Hematopoietic multipotent progenitor cell treated with erythropoietin and hydrocortisone succinate and interleukin-3 and kit ligand, for 8 days (in vitro differentiated cells): Measurements from ENCODE around the gene NFE2L1.
A peak's percentile ranks its signal among the peaks of the same experiment; 100 is the strongest.
"Not testable (repeated sequence)": the region's sequence is repeated elsewhere in the genome, so short reads cannot be mapped to it uniquely, and the experiment has no call there.

Source experiments
- DNase-seq: peaks from one replicate; pipeline ENCODE4 v3.0.0-alpha.2; 2015

Gene NFE2L1, protein sequence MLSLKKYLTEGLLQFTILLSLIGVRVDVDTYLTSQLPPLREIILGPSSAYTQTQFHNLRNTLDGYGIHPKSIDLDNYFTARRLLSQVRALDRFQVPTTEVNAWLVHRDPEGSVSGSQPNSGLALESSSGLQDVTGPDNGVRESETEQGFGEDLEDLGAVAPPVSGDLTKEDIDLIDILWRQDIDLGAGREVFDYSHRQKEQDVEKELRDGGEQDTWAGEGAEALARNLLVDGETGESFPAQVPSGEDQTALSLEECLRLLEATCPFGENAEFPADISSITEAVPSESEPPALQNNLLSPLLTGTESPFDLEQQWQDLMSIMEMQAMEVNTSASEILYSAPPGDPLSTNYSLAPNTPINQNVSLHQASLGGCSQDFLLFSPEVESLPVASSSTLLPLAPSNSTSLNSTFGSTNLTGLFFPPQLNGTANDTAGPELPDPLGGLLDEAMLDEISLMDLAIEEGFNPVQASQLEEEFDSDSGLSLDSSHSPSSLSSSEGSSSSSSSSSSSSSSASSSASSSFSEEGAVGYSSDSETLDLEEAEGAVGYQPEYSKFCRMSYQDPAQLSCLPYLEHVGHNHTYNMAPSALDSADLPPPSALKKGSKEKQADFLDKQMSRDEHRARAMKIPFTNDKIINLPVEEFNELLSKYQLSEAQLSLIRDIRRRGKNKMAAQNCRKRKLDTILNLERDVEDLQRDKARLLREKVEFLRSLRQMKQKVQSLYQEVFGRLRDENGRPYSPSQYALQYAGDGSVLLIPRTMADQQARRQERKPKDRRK

DNA sequence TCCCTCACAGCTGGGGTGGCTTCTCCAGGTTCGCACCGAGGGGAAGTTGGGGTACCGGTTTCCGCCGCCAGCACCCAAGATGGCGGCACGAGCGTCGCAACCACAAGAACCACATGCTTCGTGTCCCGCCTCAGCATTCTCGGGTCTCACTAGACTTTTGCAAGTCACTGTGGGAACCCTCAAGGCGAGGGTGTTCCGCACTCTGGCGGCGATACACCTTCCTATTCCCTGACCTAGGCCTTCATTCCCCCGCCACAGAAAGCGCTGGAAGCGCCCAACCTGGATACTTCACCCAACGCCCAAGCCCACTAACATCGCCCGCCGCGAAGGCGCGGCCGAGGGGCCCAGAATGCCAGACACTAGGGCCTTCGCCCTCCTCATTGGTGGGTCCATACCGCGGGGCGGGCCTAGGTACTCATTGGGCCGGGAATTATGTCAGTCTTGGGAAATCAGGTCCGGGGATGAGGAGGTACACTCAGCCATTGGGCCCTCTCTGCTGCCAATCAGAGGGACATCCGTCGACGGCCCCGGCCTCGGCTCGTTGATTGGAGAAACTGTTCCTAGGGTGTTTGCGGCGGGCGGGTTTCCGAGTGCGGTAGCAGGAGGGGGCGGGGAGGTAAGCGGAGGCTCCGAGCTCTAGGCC is at the start of gene NFE2L1:
NFE2L1 (plus strand) TSS at position 619 of the 643 bp plus-strand sequence. CDS start 2,760 bp downstream, outside the sequence.
- peak; percentile 100 for DNase-seq

DNA sequence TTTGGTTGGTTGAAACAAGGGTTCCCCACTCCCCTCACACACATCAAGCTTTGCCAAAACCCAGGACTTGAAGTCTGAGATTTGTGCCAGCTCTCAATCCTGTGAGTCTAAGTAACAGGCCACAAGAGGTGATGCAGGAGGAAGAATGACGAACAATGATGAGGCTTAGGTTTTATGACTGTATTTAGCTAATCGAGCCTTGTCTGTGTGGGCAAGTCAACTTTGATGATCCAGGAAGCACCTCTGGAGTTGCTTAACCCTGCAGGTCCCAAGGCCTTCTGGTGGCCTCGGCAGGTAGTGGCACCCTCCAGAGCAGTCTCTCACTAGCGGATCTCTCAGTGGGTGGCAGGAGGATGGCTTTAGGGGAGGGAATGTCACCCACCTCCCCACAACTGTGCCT is 48.6 kb upstream of the NFE2L1 start:
- no peak for DNase-seq

DNA sequence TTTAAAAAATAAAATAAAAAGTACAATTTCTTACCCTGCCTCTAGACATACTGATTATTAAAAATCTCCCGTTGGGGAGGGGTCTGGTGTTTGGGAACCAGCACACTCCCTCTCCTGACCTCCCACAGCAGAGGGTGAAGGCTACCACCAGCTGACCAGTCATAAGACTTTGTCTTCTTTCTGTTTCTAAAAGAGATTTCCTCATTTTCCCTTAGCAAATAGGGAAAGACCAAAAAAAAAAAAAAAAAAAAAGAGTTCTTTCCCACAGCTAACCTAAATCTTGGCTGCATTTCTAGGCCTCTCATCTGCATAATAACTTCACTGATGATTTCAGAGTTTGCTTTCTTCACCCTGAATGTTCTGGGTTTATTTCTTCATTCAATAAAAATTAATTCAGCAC is 47.0 kb upstream of the NFE2L1 start:
- no peak for DNase-seq

DNA sequence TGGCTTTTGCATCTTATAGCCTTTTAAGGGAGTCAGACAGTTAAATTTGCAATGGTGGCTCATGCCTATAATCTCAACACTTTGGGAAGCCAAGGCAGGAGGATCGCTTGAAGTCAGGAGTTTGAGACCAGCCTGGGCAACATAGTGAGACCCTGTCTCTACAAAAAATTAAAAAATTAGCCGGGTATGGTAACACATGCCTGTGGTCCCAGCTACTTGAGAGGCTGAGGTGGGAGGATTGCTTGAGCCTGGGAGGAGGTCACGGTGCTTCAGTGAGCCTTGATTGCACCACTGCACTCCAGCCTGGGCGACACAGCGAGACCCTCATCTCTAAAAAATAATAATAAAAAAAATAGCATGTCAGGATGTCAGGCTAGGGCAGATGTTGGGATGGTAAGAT is 46.5 kb upstream of the NFE2L1 start:
- not testable (repeated sequence) for DNase-seq

DNA sequence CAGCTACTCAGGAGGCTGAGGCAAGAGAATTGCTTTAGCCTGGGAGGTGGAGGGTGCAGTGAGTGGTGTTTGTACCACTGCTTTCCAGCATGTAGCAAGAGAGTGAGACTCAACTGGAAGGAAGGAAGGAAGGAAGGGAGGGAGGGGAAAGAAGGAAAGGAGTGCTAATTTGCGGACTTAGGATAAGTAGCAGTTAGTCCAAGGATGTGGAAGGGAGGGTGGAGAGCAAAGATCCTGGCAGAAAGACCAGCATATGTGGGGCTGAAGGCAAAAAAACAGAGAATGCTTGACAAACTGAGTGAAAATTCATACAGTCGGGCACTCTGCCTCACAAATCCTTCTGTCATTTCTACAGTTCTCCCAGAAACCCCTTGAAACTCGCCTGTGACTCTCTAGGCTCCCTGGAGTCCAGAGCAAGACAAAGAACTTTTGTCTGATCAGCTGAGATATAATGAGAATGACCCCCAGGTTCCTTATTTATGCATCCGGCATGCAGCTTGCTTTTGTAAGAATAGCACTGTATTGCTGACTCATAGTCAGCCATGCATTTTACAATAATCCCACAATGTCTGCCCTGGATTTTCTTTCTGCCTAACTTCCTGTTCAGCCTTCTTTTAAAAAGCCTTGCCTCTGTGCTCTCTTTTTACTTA is 45.8 kb upstream of the NFE2L1 start:
- DNase-seq = peak; percentile 30

DNA sequence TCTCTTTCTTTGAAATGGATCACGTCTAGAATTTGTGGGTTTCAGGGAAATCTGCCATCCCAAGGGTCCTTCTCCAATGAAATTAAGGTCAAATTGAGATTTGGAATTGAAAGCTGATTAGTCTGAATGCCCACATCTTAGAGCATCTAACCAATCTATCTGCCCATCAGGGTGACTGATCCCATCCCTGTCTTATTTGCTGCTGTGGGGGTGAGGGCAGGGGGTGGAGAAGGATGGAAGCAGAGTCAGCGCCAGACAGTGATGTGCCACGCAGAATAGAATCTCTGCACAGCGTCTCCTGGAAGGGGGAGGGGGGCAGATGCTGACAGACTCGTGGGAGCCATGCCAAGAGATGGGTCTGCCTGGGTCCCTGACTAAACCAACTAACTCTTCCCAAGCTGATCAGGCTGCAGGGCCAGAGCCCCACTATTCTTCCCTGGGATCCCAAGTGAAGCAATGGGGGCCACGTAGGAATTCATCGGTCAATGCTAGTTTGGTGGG is 45.2 kb upstream of the NFE2L1 start:
- DNase-seq = no peak

DNA sequence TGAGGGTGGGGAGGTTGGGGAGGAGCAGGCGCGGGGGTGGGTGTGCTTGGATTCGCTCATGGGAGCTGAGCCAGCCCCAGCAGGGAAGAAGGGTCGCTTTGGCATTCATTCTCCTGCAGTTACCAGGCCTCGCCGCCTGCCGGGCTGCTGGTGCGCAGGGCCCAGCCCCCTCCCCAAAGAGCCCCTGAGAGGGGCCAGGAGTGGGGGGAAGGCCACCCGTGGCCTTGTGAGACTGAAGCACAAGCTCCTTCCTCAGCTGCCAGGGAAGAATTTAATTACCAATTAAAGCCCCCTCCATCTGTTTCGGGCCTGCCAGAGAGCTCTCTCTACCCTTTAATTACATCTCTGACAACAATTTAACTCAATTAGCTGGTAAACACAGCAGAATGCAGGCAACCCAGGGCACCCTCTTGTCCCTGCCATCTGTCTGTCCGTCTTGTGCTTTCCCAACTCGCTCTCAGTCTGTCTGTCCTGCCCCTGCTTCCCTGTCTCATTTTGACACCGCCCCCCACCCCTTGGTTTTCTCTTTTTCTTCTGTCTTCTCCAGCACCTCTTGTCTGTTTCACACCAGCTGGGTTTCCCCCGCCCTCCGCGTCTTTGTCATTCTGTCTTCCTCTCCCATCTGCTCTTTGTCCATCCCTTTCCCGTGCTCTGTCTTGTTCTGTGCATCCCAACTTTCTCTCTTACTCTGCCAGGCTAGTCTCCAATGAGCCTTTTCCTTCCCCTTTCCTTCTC is 44.6 kb upstream of the NFE2L1 start:
- no peak for DNase-seq

DNA sequence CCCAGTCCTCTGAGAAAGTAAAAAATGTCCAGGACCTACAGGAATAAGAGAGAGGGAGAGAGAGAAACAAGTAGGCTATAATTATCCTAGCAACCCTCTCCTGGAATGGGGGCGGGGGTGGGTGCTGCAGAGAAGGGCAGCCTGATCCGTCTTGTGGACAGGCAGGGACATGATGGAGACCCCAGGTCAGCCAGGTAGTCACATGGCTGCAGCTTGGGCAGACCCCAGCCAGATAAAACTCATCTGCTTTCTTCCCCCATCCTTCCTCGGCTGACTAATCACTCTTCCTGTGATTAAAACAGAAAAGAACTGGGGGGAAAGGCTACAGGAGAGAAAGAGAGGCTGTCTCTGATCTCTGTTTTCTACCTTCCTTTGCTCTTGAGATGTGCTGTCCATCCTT is 43.2 kb upstream of the NFE2L1 start:
- no peak for DNase-seq

DNA sequence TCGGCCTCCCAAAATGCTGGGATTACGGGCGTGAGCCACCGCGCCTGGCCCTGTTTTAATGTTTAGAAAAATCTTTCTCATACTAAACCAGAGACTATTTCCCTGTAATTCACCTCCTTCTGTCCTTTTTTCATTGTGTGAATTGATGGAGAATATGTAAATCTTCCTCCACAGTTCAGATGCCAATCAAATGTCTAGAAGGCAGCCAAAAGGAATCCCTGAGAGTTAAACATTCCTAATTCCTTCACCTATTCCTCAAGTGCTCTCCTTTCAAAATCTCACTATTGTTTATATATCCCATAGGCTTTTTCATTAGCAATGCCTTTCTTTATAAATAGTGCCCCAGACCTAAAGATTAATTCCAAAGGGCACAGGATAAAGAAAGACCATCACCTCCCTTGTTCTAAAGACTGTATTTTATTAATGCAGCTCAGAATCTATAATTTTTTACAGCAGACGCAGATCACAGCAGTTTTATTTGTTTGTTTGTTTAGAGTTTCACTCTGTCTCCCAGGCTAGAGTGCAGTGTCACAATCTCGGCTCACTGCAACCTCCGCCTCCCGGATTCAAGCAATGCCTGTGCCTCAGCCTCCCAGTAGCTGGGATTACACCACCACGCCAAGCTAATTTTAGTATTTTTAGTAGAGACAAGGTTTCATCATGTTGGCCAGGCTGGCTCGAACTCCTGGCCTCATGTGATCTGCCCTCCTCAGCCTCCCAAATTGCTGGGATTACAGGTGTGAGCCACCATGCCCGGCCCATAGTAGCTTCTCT is 41.0 kb upstream of the NFE2L1 start:
- DNase-seq = no peak

DNA sequence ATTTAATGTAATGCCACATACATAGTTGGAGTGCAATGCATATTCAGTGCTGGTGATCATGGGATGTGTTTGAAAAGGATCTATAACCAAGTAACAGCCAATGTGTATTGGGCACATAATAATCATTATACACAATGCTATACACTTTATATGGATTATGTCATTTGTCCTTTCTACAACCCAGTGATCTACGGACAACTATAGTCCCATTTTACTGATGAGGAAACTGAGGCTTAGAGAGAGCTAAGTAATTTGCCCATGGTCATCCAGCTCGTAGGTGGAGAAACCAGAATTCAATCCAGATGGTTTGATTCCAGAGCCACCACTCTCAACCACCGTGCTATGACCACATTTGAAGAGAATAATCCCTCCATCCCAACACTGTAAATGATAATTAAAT is 38.0 kb upstream of the NFE2L1 start:
- no peak for DNase-seq

DNA sequence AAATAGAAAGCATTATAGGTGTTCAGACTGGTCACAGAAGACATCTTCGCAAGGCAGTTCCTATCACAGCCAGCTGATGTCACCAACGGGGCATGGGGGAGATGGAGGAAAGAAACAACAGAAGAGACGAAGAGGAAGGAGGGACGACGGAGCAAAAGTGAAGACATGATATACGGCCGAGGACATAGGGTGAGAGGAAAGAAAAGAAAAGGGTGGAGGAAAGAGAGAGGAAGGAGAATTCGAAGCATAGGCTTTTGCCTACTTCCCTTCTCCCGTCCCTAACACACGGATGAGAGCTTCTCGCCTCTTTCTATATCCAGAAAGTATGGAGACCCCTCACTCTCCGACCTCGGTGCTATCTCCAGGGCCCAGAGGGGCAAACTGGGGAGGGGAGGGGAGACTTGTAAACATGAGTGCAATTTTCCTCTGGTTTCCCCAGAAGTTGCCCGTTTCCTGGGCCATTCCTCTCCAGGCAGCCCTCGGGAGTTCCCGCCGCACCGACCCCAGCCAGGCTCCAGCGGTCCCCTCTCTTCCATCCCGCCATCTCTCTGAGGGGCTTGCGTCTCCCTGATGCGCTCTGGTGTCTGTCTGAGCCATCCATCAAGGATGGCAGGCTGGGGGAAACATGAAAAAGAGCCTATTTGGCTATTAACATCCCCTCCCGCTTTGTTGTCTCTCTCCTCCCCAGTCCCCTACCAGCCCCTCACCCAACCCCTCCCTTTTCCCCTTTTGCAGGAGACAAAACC is 36.6 kb upstream of the NFE2L1 start:
- peak; percentile 74 for DNase-seq

DNA sequence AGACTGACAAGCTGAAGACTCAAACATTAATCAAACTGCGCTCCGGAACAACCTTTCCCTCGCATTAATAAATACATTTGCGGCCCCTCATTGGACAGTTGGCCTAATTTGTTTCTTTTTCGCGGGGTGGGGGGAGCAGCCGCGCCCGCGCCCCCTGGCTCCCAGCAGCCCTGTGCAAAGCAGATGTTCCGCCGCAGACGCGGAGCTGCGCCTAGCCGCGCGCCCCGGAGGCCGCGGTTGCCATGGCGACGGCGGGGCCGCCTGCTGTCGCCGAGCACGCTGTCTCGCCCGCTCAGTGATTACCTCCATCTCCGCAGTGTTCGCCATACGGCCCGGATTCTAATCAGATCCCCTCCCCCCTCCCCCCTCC is 36.0 kb upstream of the NFE2L1 start:
- DNase-seq = peak; percentile 52

DNA sequence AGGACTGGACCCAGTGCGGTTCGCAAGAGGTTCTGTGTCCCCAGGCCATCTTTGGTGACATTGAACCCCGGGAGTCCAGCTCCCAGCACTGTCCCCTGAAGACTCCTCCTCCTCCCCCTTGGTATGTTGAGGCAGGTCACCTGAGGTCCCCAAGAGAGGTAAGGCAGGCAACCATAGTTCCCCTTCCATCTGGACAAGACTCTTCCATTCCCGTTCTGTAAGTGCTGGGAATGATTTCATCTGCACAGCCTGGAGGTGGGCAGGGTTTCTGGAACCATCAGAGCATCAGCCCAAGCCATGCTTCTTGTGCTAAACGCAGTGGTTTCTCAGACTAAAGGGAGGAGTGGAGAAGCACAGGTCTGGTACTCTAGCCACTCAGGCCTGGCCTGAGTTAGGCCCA is 35.5 kb upstream of the NFE2L1 start:
- DNase-seq = no peak

DNA sequence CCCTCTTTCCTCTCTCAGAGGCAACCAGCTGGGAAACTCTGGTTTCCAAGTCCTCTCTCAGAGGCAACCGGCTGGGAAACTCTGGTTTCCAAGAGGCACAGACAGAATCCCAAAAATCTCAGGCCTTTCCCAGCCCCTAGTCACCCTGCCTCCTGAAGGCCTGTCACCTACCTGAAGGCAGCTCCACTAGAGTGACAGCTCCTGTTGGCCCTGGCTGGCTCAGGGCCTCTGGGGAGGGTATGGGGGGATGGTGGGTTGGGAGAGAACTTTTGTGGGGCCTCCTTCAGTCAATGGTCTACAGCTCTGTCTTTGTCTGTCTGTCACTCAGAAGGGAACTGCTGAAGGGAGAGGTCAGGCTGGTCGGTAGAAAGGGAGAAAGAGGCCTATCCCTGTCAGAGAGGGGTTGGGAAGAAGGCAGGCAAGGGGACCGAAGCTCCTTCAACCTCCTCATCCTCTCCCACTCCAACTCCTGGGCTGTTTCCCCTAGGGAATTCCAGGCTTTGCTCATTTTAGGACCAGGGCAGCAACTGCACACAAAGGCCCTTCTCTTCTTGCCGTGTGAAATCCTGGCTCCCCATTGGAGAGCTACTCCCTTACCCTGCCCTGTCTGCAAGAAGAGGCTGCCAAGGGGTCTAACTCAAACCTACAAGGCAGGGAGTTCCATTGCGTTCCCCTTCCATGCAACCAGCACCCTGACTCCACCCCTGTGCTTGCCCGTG is 34.1 kb upstream of the NFE2L1 start:
- no peak for DNase-seq

DNA sequence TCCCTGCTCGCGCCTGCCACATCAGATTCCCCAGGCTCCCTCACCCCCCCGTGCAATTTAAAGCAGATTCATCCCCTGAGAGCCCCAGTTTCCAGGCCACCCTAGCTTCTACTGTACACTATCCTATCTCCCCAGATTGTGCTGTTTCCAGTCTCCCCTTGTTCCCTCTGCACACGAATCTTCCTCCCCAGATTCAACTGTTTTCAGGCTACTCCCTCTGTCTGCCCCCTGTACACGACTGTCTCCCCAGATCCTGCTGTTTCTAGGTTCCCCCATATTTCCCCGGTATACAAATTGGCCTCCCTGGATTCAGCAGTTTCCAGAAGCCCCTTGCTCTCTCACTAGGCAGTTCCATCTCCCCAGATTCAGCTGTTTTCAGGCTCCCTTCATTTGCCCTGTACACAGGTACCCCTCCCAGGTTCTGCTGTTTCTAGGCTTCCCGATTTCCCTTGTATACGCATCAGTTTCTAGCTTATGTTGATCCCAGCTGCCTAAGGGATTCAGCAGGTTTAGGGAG is 33.5 kb upstream of the NFE2L1 start:
- no peak for DNase-seq

DNA sequence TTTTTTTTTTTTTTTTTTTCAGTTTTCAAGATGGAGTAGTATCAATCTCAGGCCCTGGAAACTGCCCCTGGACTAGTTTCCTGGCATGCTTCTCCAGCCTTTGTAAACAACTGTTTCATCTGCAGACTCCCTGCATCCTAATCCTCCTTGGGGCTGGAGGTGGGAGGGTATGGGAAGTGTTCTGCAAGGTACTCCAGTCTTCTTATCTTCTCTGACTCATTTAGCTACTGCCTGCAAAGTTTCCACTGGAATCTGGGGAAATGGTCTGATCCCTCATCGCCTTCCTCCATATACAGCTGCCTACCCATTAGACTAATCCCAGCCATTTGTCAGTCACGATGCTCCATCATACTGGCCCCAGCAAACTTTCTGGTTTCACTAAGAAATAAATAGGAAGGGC is 32.0 kb upstream of the NFE2L1 start:
- no peak for DNase-seq

DNA sequence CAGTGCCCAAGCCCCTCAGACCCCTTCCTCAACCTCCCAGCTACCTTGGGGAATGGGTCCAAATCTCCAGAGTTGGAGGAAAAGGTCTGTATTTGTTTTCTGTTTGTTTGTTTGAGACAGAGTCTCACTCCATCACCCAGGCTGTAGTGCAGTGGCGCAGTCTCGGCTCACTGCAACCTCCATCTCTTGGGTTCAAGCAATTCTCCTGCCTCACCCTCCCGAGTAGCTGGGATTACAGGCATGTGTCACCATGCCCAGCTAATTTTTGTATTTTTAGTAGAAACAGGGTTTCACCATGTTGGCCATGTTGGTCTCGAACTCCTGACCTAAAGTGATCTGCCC is 30.4 kb upstream of the NFE2L1 start:
- not testable (repeated sequence) for DNase-seq

DNA sequence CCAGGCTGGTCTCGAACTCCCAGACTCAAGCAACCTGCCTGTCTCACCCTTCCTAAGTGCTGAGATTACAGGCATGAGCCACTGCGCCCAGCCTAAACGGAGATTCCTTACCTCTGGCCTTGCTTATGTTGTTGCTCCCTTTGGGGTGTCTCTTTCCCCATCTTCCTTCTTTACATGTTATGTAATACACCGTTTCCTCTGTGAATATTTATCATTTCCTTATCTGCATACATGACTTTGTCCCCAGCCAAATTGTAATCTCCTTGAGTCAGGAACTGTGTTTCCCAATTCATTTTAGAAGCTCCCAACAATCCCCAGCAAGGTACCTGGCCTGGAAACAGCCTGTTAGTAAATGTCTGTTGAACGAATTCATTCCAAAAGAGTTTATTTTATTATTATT is 26.2 kb upstream of the NFE2L1 start:
- DNase-seq = no peak

DNA sequence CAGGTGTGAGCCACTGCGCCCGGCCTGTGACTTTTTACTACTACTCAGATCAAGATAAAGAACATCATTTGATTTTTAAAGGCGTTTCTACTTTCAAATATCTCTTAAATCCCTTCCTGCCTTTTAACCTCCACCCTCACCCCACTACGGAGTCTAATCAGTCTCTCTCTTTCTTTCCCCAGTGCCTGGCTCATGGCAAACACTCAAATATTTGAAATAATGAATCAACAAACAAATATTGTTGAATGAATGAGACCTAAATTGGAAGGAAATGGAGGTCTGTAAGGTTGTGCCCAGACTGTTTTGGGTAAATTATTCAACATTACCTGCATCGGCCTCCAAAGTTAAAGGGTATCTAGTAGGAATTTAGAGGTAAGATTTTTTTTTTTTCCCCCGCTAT is 25.3 kb upstream of the NFE2L1 start:
- no peak for DNase-seq
